ENCODE data around the gene PHF12. TPM values are rescaled to one million over a fixed set of nuclear protein-coding genes. Genes with fewer than 3 reads are reported as not detected.

Gene PHF12
- total RNA-seq (2014; rRNA removed; shearing (Covaris generic)): 11.3 and 20.3 TPM in 2 replicates

DNA sequence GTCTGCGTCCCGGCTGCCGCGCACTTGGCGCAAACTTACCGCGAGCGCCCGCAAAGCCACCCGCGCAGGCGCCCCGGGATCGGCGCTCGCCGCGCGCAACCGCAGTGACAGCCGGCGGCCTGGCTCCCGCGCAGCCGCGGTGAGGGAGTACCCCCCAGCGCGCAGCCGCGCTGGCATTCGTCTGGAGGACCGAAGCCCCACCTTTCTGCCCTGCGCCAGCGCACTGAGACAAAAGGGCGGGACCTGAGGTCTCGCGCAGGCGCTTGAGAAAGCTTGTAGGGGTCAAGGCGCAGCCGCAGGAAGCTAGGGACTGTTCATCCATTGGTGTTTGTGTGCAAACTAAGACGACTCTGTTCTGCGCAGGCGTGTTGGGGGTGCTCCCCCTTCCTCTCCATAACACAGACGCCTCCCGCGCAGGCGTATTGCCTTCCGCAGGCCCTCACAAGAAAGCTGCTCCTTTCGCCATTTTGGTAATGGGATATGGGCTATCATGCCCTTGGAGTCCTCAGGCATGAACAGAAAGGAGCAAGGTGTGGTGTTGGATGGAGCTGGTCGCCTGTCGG lies at the start of gene PHF12:
PHF12 (minus strand) TSS at position 91 of the 563 bp plus-strand sequence. CDS start 558 bp downstream, outside the sequence.
- DNase-seq (ENCODE audit: low spot score): peak; percentile 100

DNA sequence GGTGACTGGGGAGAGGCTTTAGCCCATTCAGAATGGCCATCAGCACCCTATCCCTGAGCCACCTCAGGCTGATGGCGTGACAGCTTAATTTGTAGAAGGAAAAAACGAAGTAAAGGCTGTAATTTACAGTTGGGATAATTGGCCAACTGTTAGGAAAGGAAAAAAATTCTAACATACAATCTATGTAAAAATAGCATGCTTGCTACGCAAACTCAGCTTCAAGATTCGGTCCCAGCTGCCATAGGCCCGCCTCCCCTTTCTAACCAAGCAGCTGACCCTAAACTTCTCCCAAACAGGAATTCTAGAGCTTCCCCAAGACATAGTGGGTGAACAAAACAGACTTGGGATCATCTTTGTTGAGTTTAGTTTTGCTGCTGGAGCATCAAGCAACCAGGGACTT lies 49.7 kb upstream of the PHF12 start:
- DNase-seq (ENCODE audit: low spot score): no peak

GRCh38 chr17:28999206-28999605 lies 47.9 kb upstream of the PHF12 start:
- no peak for DNase-seq (ENCODE audit: low spot score)

DNA sequence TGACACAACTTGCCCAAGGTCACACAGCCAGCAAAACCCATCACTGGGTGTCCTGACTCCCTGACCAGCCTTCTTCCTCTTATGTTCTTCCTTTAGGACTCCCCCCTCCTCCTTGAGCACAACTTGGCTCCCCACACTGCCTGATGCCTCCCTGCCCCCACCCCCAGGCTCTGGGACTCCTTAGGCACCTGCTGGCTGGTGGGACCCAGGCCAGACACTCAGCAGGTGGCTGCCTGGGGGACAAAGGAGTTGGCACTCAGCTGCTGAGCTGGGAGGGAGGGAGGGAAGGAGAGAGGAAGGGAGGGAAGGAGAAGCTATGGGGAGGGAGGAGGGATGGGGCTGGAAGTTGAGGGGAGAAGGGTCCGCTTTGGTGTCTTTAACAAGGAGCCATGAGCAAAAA lies 46.5 kb upstream of the PHF12 start:
- DNase-seq (ENCODE audit: low spot score): no peak

GRCh38 chr17:28996554-28997096 lies 45.3 kb upstream of the PHF12 start:
- no peak for DNase-seq (ENCODE audit: low spot score)

GRCh38 chr17:28993645-28994426 lies 42.5 kb upstream of the PHF12 start:
- DNase-seq (ENCODE audit: low spot score): no peak

- no peak for DNase-seq (ENCODE audit: low spot score)
Observed at GRCh38 chr17:28992625-28993600, 41.6 kb upstream of the PHF12 start.

- no peak for DNase-seq (ENCODE audit: low spot score)
Observed at GRCh38 chr17:28992185-28992584, 40.9 kb upstream of the PHF12 start.

DNA sequence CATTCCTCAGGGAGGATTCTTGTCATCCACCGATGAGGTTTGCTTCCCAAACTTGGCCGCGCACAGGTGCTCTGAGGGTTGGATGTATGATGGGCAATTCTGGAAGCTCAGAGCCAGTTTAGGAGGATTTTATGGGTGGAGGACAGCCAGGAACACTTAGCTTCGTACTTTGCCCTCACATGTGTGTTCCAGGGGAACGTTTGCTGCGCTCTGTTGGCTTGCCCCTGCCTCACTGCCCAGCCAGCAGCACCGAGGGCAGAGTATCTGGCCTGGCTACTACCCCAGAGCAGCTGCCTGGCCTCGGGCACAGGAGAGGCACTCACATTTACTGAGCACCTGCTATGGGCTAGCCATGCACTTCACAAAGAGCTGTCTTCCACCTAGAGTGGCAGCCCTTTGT lies 40.5 kb upstream of the PHF12 start:
- no peak for DNase-seq (ENCODE audit: low spot score)

GRCh38 chr17:28989028-28989427 lies 37.7 kb upstream of the PHF12 start:
- DNase-seq (ENCODE audit: low spot score): no peak

GRCh38 chr17:28988475-28988874 lies 37.2 kb upstream of the PHF12 start:
- DNase-seq (ENCODE audit: low spot score): no peak

- no peak for DNase-seq (ENCODE audit: low spot score)
Observed at GRCh38 chr17:28986714-28987655, 35.7 kb upstream of the PHF12 start.

- DNase-seq (ENCODE audit: low spot score): no peak
Observed at GRCh38 chr17:28985950-28986713, 34.8 kb upstream of the PHF12 start.

- DNase-seq (ENCODE audit: low spot score): no peak
Observed at GRCh38 chr17:28983286-28984230, 32.2 kb upstream of the PHF12 start.

DNA sequence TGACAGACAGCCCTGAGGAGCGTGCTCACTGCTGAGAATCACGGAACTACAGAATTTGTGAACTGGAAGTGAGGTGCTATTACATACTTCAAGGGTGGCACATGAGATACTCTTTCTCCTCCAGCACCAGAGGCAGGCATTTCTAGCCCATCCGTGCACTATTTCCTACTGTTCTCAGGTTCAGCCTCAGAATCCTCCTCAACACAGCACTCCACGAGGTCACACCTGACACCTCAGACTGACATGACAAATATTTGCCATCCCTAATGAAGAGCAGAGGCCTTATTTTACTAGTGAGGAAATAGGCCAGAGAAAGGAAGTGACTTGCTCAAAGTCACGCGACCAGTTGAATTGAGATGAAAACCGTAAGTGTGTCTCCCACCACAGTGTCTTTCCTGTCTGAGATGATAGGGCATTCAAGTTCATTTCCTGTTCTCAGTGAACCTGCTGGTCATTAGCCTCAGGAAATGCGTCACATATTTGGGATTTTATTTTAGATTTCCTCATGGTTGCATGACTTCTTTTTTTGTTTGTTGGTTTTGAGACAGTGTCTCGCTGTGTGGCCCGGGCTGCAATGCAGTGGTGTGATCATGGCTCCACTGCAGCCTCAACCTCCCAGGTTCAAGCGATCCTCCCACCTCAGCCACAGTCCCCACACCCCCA lies 30.9 kb upstream of the PHF12 start:
- DNase-seq (ENCODE audit: low spot score): no peak

DNA sequence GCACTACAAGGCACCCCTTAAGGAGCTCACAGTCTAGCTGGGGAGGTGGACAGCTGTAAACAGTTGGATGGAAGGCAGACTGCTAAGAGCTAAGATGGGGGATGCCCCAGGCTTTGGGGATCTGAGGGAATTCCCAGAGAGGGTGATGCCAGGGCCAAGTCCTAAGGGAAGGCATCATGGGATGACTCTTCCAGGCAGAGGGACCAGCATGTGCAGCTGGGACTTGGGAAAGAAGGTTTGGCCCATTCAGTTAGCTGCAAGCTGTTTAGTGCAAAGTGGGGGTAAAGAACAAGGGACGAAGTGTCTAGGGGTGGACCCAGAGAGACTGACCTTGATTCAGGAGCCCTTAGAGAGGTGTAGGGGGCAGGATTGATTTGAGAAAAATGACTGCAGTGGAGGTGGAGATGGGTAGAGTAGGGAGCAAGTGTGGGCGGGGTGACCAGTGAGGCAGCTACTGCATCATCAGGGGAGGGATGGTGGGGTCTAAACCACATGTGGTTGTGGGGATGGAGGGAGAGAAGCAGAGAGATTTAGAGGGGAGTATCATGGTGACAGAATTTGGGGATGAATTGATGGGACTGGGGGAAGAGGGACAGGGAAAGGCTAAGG lies 27.1 kb upstream of the PHF12 start:
- DNase-seq (ENCODE audit: low spot score): no peak

- DNase-seq (ENCODE audit: low spot score): no peak
Observed at GRCh38 chr17:28977659-28978355, 26.5 kb upstream of the PHF12 start.

Data from H4 (cell line).